Vagina (tissue), 2 donors: Measurements from ENCODE around the gene FASTK. TPM values are rescaled to one million over a fixed set of nuclear protein-coding genes. Genes with fewer than 3 reads are reported as not detected.

Experiments
- DNase-seq, 2 donors: peaks; one replicate each; pipeline ENCODE4 v3.0.0-alpha.2; 2017; ENCODE audit errors: extremely low spot score in 2 of 2
- H3K27ac ChIP-seq: fragments of 200-600 bp; sonication (generic); one replicate; pipeline ENCODE4 v1.5.1; 2019
- H3K27me3 ChIP-seq: fragments of 200-600 bp; sonication (generic); one replicate; pipeline ENCODE4 v1.5.1; 2019
- H3K36me3 ChIP-seq, 2 donors: fragments of 200-600 bp; sonication (generic); one replicate each; pipeline ENCODE4 v1.5.1; 2017 to 2019
- H3K4me1 ChIP-seq: fragments of 200-600 bp; sonication (generic); one replicate; pipeline ENCODE4 v1.5.1; 2019
- H3K4me3 ChIP-seq, 2 donors: fragments of 200-600 bp; sonication (generic); 1 replicate in 1 of 2; 2 replicates in 1 of 2; pipeline ENCODE4 v1.5.1; 2016 to 2019
- H3K9me3 ChIP-seq: fragments of 200-600 bp; sonication (generic); one replicate; pipeline ENCODE4 v1.5.1; 2019
- CTCF ChIP-seq, 3 experiments: fragments of 450-650 bp in 2 of 3; fragments of 200-600 bp in 1 of 3; sonication (generic) in 1 of 3; IDR thresholded peaks; one replicate each; pipeline ENCODE4 v1.5.1; 2017 to 2019; ENCODE audit warnings: antibody characterized with exemption in 3 of 3, mild to moderate bottlenecking in 2 of 3, moderate library complexity in 2 of 3
- POLR2A ChIP-seq, 2 donors: fragments of 450-650 bp; IDR thresholded peaks; one replicate each; pipeline ENCODE4 v1.6.1; 2017; ENCODE audit warnings: antibody characterized with exemption in 2 of 2, mild to moderate bottlenecking in 2 of 2, moderate library complexity in 2 of 2
- POLR2AphosphoS5 ChIP-seq, 2 donors: sonication (generic); formaldehyde crosslinking; IDR thresholded peaks; one replicate each; pipeline ENCODE4 v1.9.0; 2017; ENCODE audit warnings: antibody characterized with exemption in 2 of 2, mild to moderate bottlenecking in 2 of 2, low read depth in 1 of 2; ENCODE audit not compliant: insufficient read depth in 1 of 2
- intact Hi-C: fragments of 100-400 bp; cut with DNase I; formaldehyde crosslinking; loops from one replicate; pipeline ENCODE4 v1.15.1; 2023
- total RNA-seq: library from RNA; depleted of rRNA; stranded (reverse); fragments of >200 nt; gene quantifications from one replicate; pipeline ENCODE4 v1.2.3, GENCODE V29; 2016

FASTK gene
- total RNA-seq, 1 donor from 2014 or later = 60.2 TPM

GRCh38 chr7:151110236-151110940, 29.8 kb upstream of the FASTK start:
- Histone ChIP-seq H3K36me3 (no peaks in the 10 kb centered on the region), H3K27ac (peak overlapping the region; percentile 79), H3K27me3 (no peaks in the 10 kb centered on the region), H3K4me3 (peak overlapping the region in 1 of 2 donors; percentile 1), H3K9me3 (no peaks in the 10 kb centered on the region), H3K4me1 (peaks cover 41% of the 10 kb centered on the region)
- no peak for DNase-seq
- intact Hi-C loops = no loop called here
- TF ChIP-seq CTCF (IDR thresholded peaks at IDR 0.05) (no peak), POLR2A (IDR thresholded peaks at IDR 0.05) (no peak), POLR2AphosphoS5 (IDR thresholded peaks at IDR 0.05; ENCODE audit: insufficient read depth in 1 of 2, low read depth in 1 of 2) (no peak)

- intact Hi-C loops = loop anchor here (2.0 kb wide), 1 partner anchor 15 kb away; no protein-coding TSS in a partner anchor
- Histone ChIP-seq H3K4me1 (peaks cover 51% of the 10 kb centered on the region), H3K4me3 (no peak overlapping the region), H3K36me3 (no peaks in the 10 kb centered on the region), H3K9me3 (no peaks in the 10 kb centered on the region), H3K27ac (peak overlapping the region; percentile 79), H3K27me3 (no peaks in the 10 kb centered on the region)
- no peak for TF ChIP-seq POLR2A (IDR thresholded peaks at IDR 0.05)
- peak in 1 of 2 donors; percentile 70 for TF ChIP-seq POLR2AphosphoS5 (IDR thresholded peaks at IDR 0.05; ENCODE audit: insufficient read depth in 1 of 2, low read depth in 1 of 2)
- DNase-seq = no peak
Observed at GRCh38 chr7:151109094-151110048, 28.8 kb upstream of the FASTK start.

GRCh38 chr7:151107882-151108281, 27.3 kb upstream of the FASTK start:
- Histone ChIP-seq H3K27me3 (no peaks in the 10 kb centered on the region), H3K36me3 (no peaks in the 10 kb centered on the region), H3K4me3 (no peak overlapping the region), H3K27ac (peak overlapping the region; percentile 79), H3K4me1 (peaks cover 37% of the 10 kb centered on the region), H3K9me3 (no peaks in the 10 kb centered on the region)
- TF ChIP-seq CTCF (IDR thresholded peaks at IDR 0.05) (no peak), POLR2A (IDR thresholded peaks at IDR 0.05) (no peak), POLR2AphosphoS5 (IDR thresholded peaks at IDR 0.05; ENCODE audit: insufficient read depth in 1 of 2, low read depth in 1 of 2) (no peak)
- DNase-seq = no peak
- intact Hi-C loops = loop anchor here (2.0 kb wide), 1 partner anchor 13 kb away; no protein-coding TSS in a partner anchor

GRCh38 chr7:151104411-151105235, 24.0 kb upstream of the FASTK start:
- peaks cover 24% of the 10 kb centered on the region for H3K4me1 ChIP-seq
- H3K36me3 ChIP-seq = no peaks in the 10 kb centered on the region
- intact Hi-C loops = no loop called here
- no peak for TF ChIP-seq POLR2AphosphoS5 (IDR thresholded peaks at IDR 0.05; ENCODE audit: insufficient read depth in 1 of 2, low read depth in 1 of 2)
- TF ChIP-seq POLR2A (IDR thresholded peaks at IDR 0.05) = no peak
- no peak for TF ChIP-seq CTCF (IDR thresholded peaks at IDR 0.05)
- H3K9me3 ChIP-seq = no peaks in the 10 kb centered on the region
- H3K27me3 ChIP-seq = no peaks in the 10 kb centered on the region
- H3K27ac ChIP-seq = peak overlapping the region; percentile 11
- H3K4me3 ChIP-seq = no peak overlapping the region
- DNase-seq = no peak

GRCh38 chr7:151103973-151104372, 23.4 kb upstream of the FASTK start:
- no peak overlapping the region for H3K27ac ChIP-seq
- TF ChIP-seq POLR2A (IDR thresholded peaks at IDR 0.05) = no peak
- DNase-seq = no peak
- H3K9me3 ChIP-seq = no peaks in the 10 kb centered on the region
- H3K4me3 ChIP-seq = no peak overlapping the region
- no peaks in the 10 kb centered on the region for H3K27me3 ChIP-seq
- peaks cover 24% of the 10 kb centered on the region for H3K4me1 ChIP-seq
- intact Hi-C loops = no loop called here
- no peaks in the 10 kb centered on the region for H3K36me3 ChIP-seq
